ENCODE measurements around the gene CASQ1.
A peak's percentile ranks its signal among the peaks of the same experiment; 100 is the strongest.

Gene CASQ1

GRCh38 chr1:160197231-160197630 is 6.9 kb downstream of the CASQ1 start:
- no peak overlapping the region for H3K4me3 ChIP-seq (ENCODE audit: low read depth, low read length)

GRCh38 chr1:160200786-160201185 is 10.4 kb downstream of the CASQ1 start:
- H3K4me3 ChIP-seq (ENCODE audit: low read depth, low read length) = no peak overlapping the region
- DNase-seq (ENCODE audit: low read depth) = no peak

More at GRCh38 chr1:160197231-160197630, 6.9 kb downstream of the CASQ1 start:
- DNase-seq (ENCODE audit: low read depth) = no peak

DNA sequence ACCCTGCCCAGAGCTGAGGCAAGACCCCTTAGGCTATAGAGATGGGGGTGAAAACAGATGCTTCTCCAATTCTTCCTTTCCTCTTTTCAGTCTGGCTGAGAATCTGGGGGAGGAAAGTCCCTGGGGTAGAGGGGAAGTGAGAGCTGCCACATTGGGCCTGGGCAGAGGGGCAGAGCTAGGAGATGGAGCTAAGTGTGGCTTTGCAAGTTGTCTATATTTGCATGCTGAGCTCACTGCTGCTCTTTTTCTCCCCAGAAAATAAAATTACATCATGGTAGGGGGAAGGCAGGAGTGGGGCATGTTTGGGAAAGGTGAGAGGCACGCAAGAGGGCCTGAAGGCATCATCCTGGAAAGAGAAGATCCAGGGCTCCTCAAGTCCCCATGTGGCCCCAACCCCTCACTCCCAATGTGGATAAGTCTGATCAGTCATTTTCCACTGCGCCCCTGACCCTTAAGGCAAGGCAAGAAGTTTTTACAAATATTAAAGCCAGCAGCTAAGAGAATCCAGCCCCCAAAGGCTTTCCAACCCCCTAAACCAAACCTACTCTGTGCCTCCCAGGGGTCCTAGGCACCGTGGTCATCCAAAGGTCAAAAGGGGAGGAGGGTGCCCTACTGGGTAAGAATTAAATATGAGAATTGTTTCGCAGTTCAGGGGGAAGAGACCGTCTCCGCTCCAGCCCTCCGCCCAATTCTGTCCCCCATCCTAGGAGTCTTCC is 14.3 kb downstream of the CASQ1 start:
- peak overlapping the region; percentile 38 for H3K4me3 ChIP-seq (ENCODE audit: low read depth, low read length)
- DNase-seq (ENCODE audit: low read depth) = no peak

DNA sequence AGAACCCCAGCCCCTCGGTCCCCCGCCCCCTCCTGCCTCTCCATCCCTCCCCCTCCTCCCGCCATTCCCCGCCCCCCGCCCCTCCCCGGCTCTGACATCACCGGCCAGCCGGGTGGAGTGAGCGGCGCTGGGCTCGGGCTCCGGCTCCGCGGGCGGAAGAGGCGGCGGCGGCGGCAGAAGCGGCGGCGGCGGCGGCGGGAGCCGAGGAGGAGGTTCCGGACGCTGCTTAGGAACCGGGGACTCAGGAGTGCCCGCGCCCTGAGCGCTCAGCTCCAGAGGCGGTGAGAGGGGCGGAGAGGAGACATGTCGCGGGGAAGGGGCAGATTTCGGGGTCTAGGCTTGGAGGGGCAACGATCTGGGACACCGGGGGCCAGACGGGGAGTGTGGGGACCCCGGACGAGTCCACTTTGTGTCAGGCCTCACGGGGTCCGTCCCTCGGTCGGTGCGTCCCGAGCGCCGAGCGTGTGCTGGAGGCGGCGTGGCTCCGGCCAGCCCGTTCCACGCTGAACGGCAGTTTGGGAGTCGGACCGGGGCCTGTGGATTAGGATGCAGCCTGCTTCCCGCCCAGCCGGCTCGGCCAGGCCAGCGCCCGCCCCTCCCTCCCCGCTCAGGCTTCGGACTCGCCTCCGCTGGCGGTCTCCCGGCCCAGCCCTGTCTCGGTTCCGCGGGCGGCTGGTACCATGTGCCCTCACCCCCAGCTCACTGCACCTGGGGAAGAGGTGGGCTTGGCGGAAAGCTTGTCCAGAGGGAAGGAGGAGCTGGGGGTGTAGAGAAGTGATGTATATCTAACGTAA is 15.1 kb downstream of the CASQ1 start, which contains the start of gene PEA15:
Gene PEA15 (plus strand): TSS at position 143 of the 794 bp plus-strand sequence. CDS start 6,161 bp downstream, outside the sequence.
- no peak for DNase-seq (ENCODE audit: low read depth)
- peak within 1 kb of the TSS; percentile 95 for H3K4me3 ChIP-seq (ENCODE audit: low read depth, low read length)

- H3K4me3 ChIP-seq (ENCODE audit: low read depth, low read length) = peak overlapping the region; percentile 95
- no peak for DNase-seq (ENCODE audit: low read depth)
These were observed 15.6 kb downstream of the CASQ1 start for GRCh38 chr1:160206036-160206389.

GRCh38 chr1:160206421-160207117 is 16.2 kb downstream of the CASQ1 start:
- peak; percentile 62 for DNase-seq (ENCODE audit: low read depth)

GRCh38 chr1:160207118-160207650 is 16.8 kb downstream of the CASQ1 start:
- DNase-seq (ENCODE audit: low read depth) = no peak
- H3K4me3 ChIP-seq (ENCODE audit: low read depth, low read length) = peak overlapping the region; percentile 95

More at GRCh38 chr1:160206421-160207117, 16.2 kb downstream of the CASQ1 start:
- H3K4me3 ChIP-seq (ENCODE audit: low read depth, low read length) = peak overlapping the region; percentile 95

- no peak overlapping the region for H3K4me3 ChIP-seq (ENCODE audit: low read depth, low read length)
These were observed 17.6 kb downstream of the CASQ1 start for GRCh38 chr1:160207771-160208556.

DNA sequence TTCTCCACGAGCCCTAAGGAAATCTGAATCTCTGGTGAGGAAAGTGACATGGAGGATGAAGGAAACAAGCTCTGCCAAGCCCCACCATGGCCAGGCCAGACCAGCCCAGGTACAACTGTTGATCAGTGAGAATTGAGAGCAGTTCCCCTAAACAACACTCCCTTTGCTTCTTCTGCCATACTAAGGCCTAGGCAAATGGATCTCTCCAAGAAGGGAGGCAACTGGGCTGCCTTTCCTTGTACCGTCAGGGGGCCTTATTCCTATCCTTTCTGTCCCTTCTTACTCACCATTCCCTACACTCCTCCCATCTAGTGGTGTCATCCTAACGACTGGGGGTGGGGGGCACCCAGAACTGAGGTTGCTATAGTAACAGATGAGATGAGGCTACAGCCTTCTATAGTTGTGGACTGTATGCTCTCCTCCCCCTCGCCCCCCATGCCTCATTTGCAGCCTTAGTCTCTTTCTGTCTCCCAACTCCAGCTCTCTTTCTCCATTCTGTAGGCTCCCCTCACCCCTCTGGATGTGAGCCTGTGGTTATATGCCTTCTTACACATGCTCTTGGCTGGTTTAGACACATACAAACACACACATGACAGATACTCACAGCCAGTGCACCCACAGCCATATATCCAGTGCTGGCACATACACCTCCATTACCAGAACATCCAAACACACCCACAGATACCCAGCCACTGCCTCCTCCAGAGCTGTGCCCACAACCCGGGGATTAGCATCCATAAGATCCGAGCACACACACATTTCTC is 18.4 kb downstream of the CASQ1 start:
- no peak overlapping the region for H3K4me3 ChIP-seq (ENCODE audit: low read depth, low read length)
- DNase-seq (ENCODE audit: low read depth) = no peak

More at GRCh38 chr1:160207771-160208556, 17.6 kb downstream of the CASQ1 start:
- no peak for DNase-seq (ENCODE audit: low read depth)

DNA sequence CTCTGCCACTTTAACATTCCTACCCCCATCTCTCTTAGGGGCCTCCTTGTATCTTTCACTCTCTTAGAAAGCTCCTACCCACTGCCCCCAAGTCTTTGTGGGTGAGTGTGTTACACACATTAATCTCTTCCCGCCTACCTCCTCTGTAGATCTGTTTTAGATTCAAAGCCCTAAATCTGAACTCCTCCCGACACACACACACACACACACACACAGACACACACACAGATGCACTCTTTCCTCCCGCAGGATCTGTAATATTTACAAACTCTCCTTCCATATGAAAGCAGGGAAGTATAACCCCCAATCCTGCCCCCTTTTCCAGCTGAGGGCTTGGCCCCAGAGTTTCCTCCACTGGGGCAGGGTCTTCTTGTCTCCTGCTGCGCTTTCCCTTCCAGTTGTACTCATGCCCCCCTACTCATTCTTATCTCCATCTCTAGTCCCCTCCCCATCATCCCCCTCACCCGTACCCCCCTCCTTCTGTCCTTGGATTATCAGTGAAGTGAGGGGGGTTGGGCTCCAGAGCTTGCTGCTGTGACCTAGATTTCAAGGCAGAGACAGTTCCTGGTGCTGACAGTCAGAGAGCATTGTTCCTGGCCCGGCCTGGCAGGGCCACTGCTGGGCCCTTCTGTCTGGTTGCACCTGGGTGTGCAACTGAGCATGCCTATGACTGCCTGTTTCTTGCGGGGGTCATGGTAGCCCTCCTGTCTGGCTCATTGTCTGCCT is 19.1 kb downstream of the CASQ1 start:
- no peak for DNase-seq (ENCODE audit: low read depth)
- H3K4me3 ChIP-seq (ENCODE audit: low read depth, low read length) = no peak overlapping the region

DNA sequence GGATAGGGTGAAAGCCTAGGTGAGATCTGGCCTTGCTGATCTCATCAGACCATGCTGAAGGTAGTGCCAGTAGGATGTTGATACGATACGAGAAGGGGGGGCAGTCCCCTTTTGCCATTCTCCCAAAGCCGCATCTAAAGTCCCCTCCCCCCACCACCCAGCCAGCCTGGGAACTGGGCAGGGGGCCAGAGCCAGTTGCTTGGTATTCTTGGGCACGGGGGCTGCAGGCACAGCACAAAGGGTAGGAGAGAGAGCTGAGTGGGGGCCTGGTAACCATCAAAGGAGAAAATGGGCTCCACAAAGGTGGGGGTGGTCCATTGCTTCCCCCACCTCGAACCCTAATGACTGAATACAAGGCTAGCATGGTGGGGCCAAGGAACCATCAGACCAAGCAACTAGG is 20.2 kb downstream of the CASQ1 start:
- H3K4me3 ChIP-seq (ENCODE audit: low read depth, low read length) = no peak overlapping the region
- DNase-seq (ENCODE audit: low read depth) = no peak

DNA sequence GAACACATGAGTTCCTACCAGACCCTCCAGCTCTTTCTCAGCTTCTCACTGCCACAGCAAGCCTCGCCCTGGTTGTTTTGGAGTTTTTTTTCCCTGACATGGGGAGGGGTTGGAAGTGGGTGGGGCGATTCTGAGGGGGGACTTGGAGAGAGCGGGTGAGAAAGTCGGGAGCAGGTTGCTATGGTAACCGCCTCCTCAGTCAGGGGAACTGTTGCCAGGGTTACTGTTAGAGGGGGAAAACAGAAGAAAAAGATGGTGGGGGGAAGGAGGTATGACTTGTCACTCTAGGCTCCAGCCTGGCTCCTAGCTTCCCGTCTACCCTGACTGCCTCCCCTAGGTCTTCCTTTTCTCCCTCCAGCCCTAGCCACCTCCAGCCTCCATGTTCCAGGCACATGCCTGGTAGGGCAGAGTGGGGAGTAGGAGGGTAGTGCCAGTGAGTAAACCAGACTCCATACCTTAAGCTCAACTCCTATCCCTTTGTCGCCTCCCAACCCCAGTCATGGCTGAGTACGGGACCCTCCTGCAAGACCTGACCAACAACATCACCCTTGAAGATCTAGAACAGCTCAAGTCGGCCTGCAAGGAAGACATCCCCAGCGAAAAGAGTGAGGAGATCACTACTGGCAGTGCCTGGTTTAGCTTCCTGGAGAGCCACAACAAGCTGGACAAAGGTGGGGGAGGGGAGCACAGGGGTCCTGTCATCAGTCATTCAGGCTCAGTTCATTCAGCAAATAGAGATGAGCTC is 20.8 kb downstream of the CASQ1 start:
- H3K4me3 ChIP-seq (ENCODE audit: low read depth, low read length) = no peak overlapping the region
- DNase-seq (ENCODE audit: low read depth) = no peak

DNA sequence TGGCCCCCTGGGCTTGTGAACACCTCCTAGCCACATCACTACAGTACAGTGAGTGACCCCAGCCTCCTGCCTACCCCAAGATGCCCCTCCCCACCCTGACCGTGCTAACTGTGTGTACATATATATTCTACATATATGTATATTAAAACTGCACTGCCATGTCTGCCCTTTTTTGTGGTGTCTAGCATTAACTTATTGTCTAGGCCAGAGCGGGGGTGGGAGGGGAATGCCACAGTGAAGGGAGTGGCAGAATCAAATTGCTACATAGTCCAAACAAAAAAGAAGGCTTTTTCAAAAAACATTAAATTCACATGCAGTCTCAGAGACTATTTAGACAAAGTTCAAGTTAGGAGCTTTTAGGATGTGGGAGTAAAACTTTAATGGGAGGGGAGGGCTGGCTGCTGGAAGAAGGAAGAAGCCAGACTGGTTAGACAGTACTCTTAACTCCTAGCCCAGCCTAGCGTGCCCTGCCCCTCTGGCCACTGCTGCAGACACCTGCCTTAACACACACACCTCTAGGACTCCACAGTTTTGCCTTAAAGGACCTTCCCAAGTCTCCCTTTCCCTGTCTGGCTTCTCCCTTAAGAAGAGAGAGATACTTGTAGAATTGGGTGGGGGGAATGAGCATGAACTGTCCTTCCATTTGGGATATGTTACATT is 24.2 kb downstream of the CASQ1 start:
- no peak overlapping the region for H3K4me3 ChIP-seq (ENCODE audit: low read depth, low read length)

GRCh38 chr1:160216301-160216700 is 25.9 kb downstream of the CASQ1 start:
- DNase-seq (ENCODE audit: low read depth) = no peak

More for the DNA sequence above, 24.2 kb downstream of the CASQ1 start:
- DNase-seq (ENCODE audit: low read depth) = no peak

GRCh38 chr1:160217481-160218051 is 27.2 kb downstream of the CASQ1 start:
- no peak overlapping the region for H3K4me3 ChIP-seq (ENCODE audit: low read depth, low read length)
- no peak for DNase-seq (ENCODE audit: low read depth)

More at GRCh38 chr1:160216301-160216700, 25.9 kb downstream of the CASQ1 start:
- no peak overlapping the region for H3K4me3 ChIP-seq (ENCODE audit: low read depth, low read length)

Measured in skeletal muscle cell (primary cell).